ENCODE measurements around the gene PDIA5.

- TF ChIP-seq CTCF (IDR thresholded peaks at IDR 0.05; ENCODE audit: low read length): no peak
- TF ChIP-seq EZH2phosphoT487 (IDR thresholded peaks at IDR 0.05; ENCODE audit: low read length): no peak
Observed at GRCh38 chr3:123096126-123096525, 29.3 kb downstream of the PDIA5 start.

All from MM.1S (cell line).